ENCODE measurements around the gene MMP20. TPM values are rescaled to one million over a fixed set of nuclear protein-coding genes. Genes with fewer than 3 reads are reported as not detected.

MMP20 gene
- polyA plus RNA-seq, 12 donors = not detected

DNA sequence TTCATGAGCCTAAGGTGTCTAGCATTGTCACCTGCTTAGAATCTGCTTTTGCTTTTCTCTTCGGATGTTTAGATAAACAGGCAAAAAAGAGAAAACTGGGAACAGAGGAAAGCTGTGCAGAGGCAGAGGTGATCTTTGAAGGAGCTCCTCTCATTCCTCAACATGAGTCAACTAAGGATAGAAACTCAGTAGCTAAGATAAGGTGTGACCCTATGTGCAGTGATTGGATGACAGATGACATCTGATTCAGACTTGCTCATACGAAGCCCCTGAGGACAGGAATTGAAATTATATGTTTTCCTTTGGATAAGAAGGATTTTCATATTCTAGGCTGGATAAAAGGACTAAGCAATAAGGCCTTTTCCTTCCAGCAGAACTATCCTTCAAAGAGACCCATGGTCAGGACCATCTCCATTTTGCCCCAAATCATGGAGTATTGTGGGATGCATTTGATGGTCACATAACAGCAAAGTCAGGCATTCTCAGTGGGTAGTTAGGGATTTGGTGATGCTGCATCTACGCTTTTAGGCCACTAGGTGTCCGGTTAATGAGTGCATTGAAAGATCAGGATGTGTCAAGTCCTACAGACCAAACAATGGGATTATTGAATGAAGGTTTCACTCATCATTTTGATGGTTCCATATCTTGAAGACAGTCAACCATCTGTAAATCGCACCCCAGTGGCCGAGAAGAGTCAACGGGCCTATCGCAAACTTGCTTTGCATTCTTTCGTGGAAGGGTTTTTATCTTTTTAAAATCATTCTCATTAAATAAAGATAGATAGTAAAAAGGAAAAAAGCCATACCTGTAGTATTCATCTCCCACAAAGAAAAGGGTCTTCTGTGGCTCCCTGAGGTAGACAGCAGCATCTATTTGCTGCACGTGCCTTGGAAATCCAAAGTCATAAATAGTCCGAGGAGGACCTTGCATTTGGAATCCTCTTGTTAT lies 32.2 kb downstream of the MMP20 start:
- DNase-seq = no peak

GRCh38 chr11:102592131-102592530 lies 33.0 kb downstream of the MMP20 start:
- no peak for DNase-seq

DNA sequence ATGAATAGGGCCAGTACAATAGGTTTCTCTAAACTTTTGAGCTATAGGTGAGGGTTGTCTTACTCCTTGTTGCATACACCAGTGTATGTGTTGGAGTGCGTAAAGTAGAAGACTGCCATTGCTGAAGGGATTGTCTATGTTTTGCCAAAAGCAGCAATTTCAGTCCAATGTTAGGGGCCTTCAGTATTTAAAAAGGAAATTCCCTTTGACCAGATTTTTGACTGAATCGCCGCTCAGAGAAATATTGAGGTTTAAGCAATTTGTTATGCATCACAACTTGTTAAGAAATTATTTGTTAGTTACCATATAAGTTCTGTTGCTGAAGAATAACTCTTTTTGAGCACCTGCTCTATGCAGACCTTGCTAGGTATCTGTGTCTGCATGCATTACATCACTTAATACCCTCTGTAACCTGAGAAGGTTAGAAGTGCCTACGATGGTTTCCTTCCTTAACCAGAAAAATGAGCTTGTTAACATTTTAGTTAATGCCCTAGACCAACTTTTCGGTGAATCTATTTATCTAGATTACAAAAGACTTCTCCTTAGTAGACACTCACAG lies 33.9 kb downstream of the MMP20 start:
- no peak for DNase-seq

GRCh38 chr11:102590276-102591049 lies 34.7 kb downstream of the MMP20 start:
- DNase-seq = no peak

GRCh38 chr11:102589047-102589459 lies 36.1 kb downstream of the MMP20 start:
- DNase-seq = no peak

- no peak for DNase-seq
Measured at GRCh38 chr11:102587722-102588121, 37.4 kb downstream of the MMP20 start.

GRCh38 chr11:102583141-102583873 lies 41.8 kb downstream of the MMP20 start:
- DNase-seq = no peak

- no peak for DNase-seq
Measured at GRCh38 chr11:102582140-102582539, 43.0 kb downstream of the MMP20 start.

DNA sequence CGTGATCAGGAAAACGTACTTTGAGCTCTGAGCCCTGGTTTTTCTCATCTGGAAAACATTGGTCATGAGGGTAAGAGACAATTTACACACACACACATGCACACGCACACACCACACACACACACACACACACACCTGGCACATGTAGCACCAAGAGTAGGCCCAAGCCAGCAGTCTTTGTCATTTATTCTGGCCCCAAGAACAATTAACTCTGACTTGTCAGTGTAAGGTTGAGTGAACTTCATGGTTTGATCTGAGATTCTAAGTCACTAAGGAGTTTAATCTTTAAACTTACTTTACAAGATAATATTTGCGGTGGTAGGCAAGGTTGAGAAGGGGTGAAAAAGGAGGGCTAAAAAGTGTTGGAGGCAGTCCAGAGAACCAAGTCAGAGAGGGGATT lies 44.1 kb downstream of the MMP20 start:
- no peak for DNase-seq

- DNase-seq = no peak
Measured at GRCh38 chr11:102580185-102580951, 44.8 kb downstream of the MMP20 start.

DNA sequence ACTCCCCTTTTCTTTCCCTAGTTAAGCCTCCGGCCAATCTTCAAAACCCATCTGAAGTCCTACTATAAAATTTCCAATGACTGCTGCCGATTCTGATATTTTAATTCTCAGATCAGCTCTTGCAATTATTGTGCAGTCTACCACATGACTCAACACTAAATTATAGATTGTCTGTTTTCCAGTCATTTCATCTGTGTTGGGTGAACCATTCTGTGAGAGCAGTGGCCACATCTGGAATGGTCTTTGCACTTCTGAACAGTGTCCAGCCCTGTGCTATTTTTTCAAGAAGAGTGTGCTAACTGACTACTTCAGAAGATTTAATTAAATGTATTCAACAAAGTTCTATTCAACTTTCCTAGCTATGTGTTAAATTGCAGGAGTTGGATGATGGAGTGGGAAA lies 47.4 kb downstream of the MMP20 start:
- no peak for DNase-seq

DNA sequence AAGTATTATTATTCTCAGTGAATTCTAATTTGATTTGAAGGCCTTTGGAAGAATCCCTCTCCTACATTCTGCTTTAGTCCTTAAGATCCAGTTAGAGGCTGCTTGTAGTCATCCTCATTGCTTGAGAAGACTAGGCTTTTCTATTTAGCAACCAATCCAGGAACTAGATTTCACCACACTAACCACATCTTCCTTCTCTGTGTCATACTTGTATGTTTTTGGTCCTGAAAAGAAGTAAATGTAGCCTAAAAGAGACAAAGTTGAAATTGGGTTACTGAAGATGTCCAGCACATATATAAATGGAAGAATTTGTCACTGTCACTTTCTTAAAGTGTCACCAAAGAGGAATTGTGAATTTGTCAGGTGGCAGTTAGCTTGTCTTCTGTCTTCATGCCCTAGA lies 48.0 kb downstream of the MMP20 start:
- DNase-seq = no peak

- DNase-seq = no peak
Measured at GRCh38 chr11:102576350-102576749, 48.8 kb downstream of the MMP20 start.

GRCh38 chr11:102575012-102575411 lies 50.1 kb downstream of the MMP20 start:
- DNase-seq = no peak

DNA sequence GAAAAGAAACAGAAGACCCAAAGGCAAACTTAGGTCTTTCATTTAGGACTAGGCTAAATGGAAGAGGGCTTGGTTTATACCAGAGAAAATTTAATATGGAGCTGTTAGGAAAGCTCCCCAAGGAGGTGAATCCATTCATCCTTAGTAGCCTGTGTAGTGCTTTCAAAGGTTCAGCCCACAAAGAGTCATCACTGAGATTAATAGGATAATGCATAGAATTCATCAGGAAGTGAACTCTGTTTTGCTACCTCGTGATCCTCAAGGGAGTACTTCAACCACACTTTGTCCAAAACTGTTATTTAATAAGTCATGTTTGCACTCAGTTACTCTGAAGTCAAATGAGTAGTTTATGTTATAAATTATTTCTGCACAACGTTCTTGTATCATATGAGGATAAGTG lies 51.3 kb downstream of the MMP20 start:
- no peak for DNase-seq

DNA sequence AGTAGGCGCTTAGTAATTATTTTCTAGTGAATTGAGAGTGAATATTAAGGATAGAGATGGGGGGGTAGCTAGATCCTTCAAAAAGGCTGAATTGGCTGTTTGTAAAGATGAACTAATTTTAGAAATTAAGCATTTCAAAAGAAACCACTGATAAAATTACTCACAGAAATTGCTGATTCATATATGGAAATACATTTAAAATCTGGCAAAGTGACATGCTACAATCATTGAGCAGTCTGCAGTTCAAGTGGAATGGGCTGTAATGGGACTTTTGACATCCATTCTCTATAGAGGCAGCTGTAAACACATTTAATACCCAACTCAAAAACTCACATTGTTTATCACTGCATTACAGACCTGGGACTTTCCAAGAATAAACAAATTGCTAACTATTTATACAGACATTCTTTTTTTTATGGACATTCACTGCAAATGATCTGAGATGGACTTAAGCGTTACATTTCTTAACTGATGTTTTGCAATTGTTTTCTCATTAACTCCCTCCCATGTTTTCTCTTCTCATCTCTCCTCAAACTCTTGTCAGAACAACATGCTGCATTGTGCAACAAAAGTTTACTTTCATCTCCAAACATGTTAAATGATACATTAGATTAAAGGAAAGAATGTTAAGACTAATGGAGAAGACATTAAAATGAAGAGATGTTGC lies 52.4 kb downstream of the MMP20 start:
- DNase-seq = no peak

- DNase-seq = no peak
Measured at GRCh38 chr11:102568851-102569250, 56.3 kb downstream of the MMP20 start.

DNA sequence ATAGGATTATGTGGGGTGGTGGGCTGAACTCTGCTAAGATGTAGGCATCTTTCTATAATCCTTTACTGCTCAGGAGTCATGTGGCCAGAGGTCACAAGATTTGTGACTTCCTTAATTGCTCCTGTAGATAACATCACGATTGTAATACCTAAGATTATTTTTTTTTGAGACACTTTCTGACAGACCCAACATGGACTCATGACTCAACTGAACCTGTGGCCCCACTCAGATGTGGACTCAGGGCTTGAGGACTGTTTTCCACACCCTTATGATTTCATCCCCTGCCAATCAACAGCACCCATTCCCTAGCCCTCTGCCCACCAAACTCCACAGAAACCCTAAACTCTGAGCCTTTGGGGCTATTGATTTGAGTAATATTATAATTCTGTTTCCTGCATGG lies 59.0 kb downstream of the MMP20 start:
- DNase-seq = no peak

GRCh38 chr11:102564110-102564509 lies 61.0 kb downstream of the MMP20 start:
- DNase-seq = no peak

DNA sequence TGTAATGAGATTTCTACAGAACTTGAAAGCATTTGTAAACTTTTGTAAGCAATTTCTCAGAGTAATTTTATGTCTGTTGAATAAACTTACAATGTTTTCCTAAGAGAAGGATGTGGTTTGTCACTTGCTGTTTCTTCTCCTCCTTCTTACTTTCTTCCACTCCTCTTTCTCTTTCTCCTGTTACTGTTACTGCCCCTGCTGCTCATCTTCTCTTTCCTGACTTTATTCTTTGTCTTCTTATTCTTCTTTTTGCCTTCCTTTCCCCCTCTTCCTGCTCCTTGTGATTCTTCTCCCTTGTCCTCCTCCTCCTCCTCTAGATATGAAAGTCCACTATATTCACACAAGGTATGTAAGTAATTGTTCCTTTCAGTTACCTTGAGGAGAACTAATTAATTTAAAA lies 63.5 kb downstream of the MMP20 start:
- DNase-seq = no peak
